ENCODE results near the gene SLC16A8. TPM values are rescaled to one million over a fixed set of nuclear protein-coding genes. Genes with fewer than 3 reads are reported as not detected.

The SLC16A8 gene
- total and polyA plus RNA-seq, 2 donors (not counting 1 experiment from before 2014, with no cell fraction given): not detected

DNA sequence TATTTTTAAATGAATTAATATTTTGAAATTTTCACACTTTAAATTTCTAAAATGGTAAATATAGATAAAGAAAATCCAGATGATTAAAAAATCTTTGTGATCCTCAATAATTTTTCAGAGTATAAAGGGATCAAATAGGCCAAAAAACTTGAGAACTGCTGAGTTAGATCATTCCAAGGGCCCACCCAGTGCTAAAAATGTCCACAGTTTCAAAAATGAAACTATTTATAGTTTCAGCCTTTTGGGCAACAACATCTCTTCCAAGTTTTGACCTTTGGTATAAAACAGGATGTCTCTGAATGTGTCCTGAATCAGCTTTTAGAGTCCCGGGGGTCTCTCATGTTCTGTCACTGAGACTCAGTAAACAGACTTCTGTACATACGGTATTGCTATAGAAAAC, 47.4 kb upstream of the SLC16A8 start:
- H3K36me3 ChIP-seq (replicated peaks in 1 of 2; ENCODE audit: control extremely low read depth in 1 of 2, control insufficient read depth in 1 of 2, extremely low read depth in 1 of 2, insufficient read depth in 2 of 2, low read length in 1 of 2): peaks cover 0 to 39% of the 10 kb centered on the region in 2 experiments
- no peaks in the 10 kb centered on the region for H3K4me1 Mint-ChIP-seq

DNA sequence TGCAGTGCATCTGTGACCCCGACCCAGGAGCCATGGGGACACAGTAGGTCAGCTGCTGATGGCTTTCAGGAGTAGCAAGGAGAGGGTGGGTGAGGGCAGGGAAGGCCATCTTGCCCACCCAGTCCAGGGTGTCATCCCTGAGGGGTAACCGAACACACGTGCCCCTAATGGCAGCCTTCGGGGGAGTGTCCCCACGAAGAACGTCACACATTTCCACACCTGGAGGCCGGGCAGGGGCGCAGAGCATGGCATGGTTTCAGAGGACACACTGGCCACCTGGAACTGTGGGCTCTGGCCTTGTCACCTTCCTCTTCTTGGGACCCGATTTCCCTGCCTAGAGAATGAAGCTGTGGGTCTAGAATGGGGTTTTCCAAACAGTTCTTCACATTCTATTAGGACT, 45.9 kb upstream of the SLC16A8 start:
- 96% methylated on average over 8 of the region's 9 CpGs for WGBS (ENCODE audit: insufficient coverage)
- no peaks in the 10 kb centered on the region for H3K27me3 Mint-ChIP-seq
- ATAC-seq (ENCODE audit: low read depth): no peak
- H3K4me3 Mint-ChIP-seq: no peak overlapping the region
- H3K27ac Mint-ChIP-seq: no peak overlapping the region
- no peak overlapping the region for H3K27ac ChIP-seq (ENCODE audit: low read length in 2 of 2)
- no peak for TF ChIP-seq EZH2 (IDR thresholded peaks at IDR 0.05; ENCODE audit: borderline replicate concordance, insufficient read depth, low read depth, low read length, poor library complexity, severe bottlenecking)
- TF ChIP-seq, protein P1, sequence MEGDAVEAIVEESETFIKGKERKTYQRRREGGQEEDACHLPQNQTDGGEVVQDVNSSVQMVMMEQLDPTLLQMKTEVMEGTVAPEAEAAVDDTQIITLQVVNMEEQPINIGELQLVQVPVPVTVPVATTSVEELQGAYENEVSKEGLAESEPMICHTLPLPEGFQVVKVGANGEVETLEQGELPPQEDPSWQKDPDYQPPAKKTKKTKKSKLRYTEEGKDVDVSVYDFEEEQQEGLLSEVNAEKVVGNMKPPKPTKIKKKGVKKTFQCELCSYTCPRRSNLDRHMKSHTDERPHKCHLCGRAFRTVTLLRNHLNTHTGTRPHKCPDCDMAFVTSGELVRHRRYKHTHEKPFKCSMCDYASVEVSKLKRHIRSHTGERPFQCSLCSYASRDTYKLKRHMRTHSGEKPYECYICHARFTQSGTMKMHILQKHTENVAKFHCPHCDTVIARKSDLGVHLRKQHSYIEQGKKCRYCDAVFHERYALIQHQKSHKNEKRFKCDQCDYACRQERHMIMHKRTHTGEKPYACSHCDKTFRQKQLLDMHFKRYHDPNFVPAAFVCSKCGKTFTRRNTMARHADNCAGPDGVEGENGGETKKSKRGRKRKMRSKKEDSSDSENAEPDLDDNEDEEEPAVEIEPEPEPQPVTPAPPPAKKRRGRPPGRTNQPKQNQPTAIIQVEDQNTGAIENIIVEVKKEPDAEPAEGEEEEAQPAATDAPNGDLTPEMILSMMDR (IDR thresholded peaks at IDR 0.05): no peak
- no peaks in the 10 kb centered on the region for H3K4me1 Mint-ChIP-seq
- no peak overlapping the region for H2AFZ ChIP-seq (ENCODE audit: insufficient read depth, low read depth, low read length, poor library complexity, severe bottlenecking)
- H3K9me3 ChIP-seq (ENCODE audit: control extremely low read depth in 1 of 3, control insufficient read depth in 2 of 3, insufficient read depth in 1 of 3, low read length in 2 of 3): no peaks in the 10 kb centered on the region
- CTCF ChIA-PET: no interaction called here
- H3K79me2 ChIP-seq (ENCODE audit: control insufficient read depth, insufficient read depth, low read length): no peaks in the 10 kb centered on the region
- POLR2A ChIA-PET: no interaction called here
- no peak overlapping the region for H3K9ac ChIP-seq (ENCODE audit: low read length)
- H3K4me3 ChIP-seq (ENCODE audit: control extremely low read depth in 1 of 5, extremely low read depth in 1 of 5, insufficient read depth in 1 of 5, low read depth in 2 of 5, low read length in 4 of 5): no peak overlapping the region
- no peaks in the 10 kb centered on the region for H4K20me1 ChIP-seq (ENCODE audit: control insufficient read depth, insufficient read depth, low read length, poor library complexity, severe bottlenecking)
- H3K27me3 ChIP-seq (replicated peaks in 1 of 4; ENCODE audit: control extremely low read depth in 1 of 4, control insufficient read depth in 3 of 4, insufficient read depth in 4 of 4, low read length in 3 of 4): no peaks in the 10 kb centered on the region
- no peaks in the 10 kb centered on the region for H3K9me3 Mint-ChIP-seq (ENCODE audit: insufficient read depth)
- intact Hi-C loops (cut with micrococcal nuclease): no loop called here
- peaks cover 0 to 33% of the 10 kb centered on the region in 2 experiments for H3K36me3 ChIP-seq (replicated peaks in 1 of 2; ENCODE audit: control extremely low read depth in 1 of 2, control insufficient read depth in 1 of 2, extremely low read depth in 1 of 2, insufficient read depth in 2 of 2, low read length in 1 of 2)
- no peak for DNase-seq
- no peaks in the 10 kb centered on the region for H3K4me1 ChIP-seq (ENCODE audit: control insufficient read depth in 2 of 2, insufficient read depth in 2 of 2, low read length in 2 of 2)
- H3K4me2 ChIP-seq (replicated peaks; ENCODE audit: low read depth, low read length, poor library complexity, severe bottlenecking): no peak overlapping the region

More for the DNA sequence above, 47.4 kb upstream of the SLC16A8 start:
- Mint-ChIP-seq H3K27me3 (no peaks in the 10 kb centered on the region), H3K9me3 (ENCODE audit: insufficient read depth) (no peaks in the 10 kb centered on the region), H3K4me3 (no peak overlapping the region), H3K27ac (no peak overlapping the region)
- POLR2A ChIA-PET: no interaction called here
- Histone ChIP-seq H3K79me2 (ENCODE audit: control insufficient read depth, insufficient read depth, low read length) (no peaks in the 10 kb centered on the region), H2AFZ (ENCODE audit: insufficient read depth, low read depth, low read length, poor library complexity, severe bottlenecking) (no peak overlapping the region), H3K27me3 (replicated peaks in 1 of 4; ENCODE audit: control extremely low read depth in 1 of 4, control insufficient read depth in 3 of 4, insufficient read depth in 4 of 4, low read length in 3 of 4) (no peaks in the 10 kb centered on the region), H3K9me3 (ENCODE audit: control extremely low read depth in 1 of 3, control insufficient read depth in 2 of 3, insufficient read depth in 1 of 3, low read length in 2 of 3) (no peaks in the 10 kb centered on the region), H4K20me1 (ENCODE audit: control insufficient read depth, insufficient read depth, low read length, poor library complexity, severe bottlenecking) (no peaks in the 10 kb centered on the region), H3K9ac (ENCODE audit: low read length) (no peak overlapping the region), H3K4me3 (ENCODE audit: control extremely low read depth in 1 of 5, extremely low read depth in 1 of 5, insufficient read depth in 1 of 5, low read depth in 2 of 5, low read length in 4 of 5) (no peak overlapping the region), H3K27ac (ENCODE audit: low read length in 2 of 2) (no peak overlapping the region), H3K4me1 (ENCODE audit: control insufficient read depth in 2 of 2, insufficient read depth in 2 of 2, low read length in 2 of 2) (no peaks in the 10 kb centered on the region), H3K4me2 (replicated peaks; ENCODE audit: low read depth, low read length, poor library complexity, severe bottlenecking) (no peak overlapping the region)
- intact Hi-C loops (cut with micrococcal nuclease): no loop called here
- CTCF ChIA-PET: no interaction called here
- TF ChIP-seq EZH2 (IDR thresholded peaks at IDR 0.05; ENCODE audit: borderline replicate concordance, insufficient read depth, low read depth, low read length, poor library complexity, severe bottlenecking): no peak
- TF ChIP-seq, protein P1 (IDR thresholded peaks at IDR 0.05): no peak
- ATAC-seq (ENCODE audit: low read depth) (no peak), DNase-seq (no peak)
- 97% methylated on average over 2 of the region's 2 CpGs for WGBS (ENCODE audit: insufficient coverage)
